GM19324 (cell line): Measurements from ENCODE around the gene PGA5.

Source experiments
- ATAC-seq: cut with Tn5 transposase; IDR thresholded peaks from one replicate; pipeline ENCODE4 v1.9.1; 2021; ENCODE audit warnings: mild to moderate bottlenecking, moderate library complexity; ENCODE audit not compliant: unreplicated experiment, low FRiP score

The PGA5 gene

GRCh38 chr11:61264795-61265194 lies 23.8 kb downstream of the PGA5 start:
- no peak for ATAC-seq

- ATAC-seq, result no peak
These were observed 24.4 kb downstream of the PGA5 start for GRCh38 chr11:61265357-61265756.

GRCh38 chr11:61266602-61267001 lies 25.6 kb downstream of the PGA5 start:
- no peak for ATAC-seq

GRCh38 chr11:61267437-61267841 lies 26.5 kb downstream of the PGA5 start:
- no peak for ATAC-seq

GRCh38 chr11:61268588-61269250 lies 27.7 kb downstream of the PGA5 start:
- no peak for ATAC-seq

GRCh38 chr11:61270354-61271076 lies 29.5 kb downstream of the PGA5 start:
- no peak for ATAC-seq

GRCh38 chr11:61272731-61273130 lies 31.8 kb downstream of the PGA5 start:
- ATAC-seq, result no peak

GRCh38 chr11:61273178-61274078 lies 32.5 kb downstream of the PGA5 start:
- ATAC-seq, result no peak

- ATAC-seq, result no peak
These were observed 33.1 kb downstream of the PGA5 start for GRCh38 chr11:61274084-61274483.

GRCh38 chr11:61275191-61275590 lies 34.2 kb downstream of the PGA5 start:
- no peak for ATAC-seq

GRCh38 chr11:61277186-61278000 lies 36.4 kb downstream of the PGA5 start:
- ATAC-seq, result no peak

- ATAC-seq, result no peak
These were observed 37.1 kb downstream of the PGA5 start for GRCh38 chr11:61278001-61278470.

GRCh38 chr11:61279934-61280659 lies 39.1 kb downstream of the PGA5 start:
- ATAC-seq, result no peak

- ATAC-seq, result no peak
These were observed 40.1 kb downstream of the PGA5 start for GRCh38 chr11:61280883-61281580.

- ATAC-seq, result no peak
These were observed 40.7 kb downstream of the PGA5 start for GRCh38 chr11:61281581-61282250.

- no peak for ATAC-seq
These were observed 42.6 kb downstream of the PGA5 start for GRCh38 chr11:61283613-61284012.

- no peak for ATAC-seq
These were observed 46.5 kb downstream of the PGA5 start for GRCh38 chr11:61287338-61287977.
